AG04450 (cell line): ENCODE measurements around the gene FYTTD1. TPM values are rescaled to one million over a fixed set of nuclear protein-coding genes. Genes with fewer than 3 reads are reported as not detected.

ENCODE experiments used
- CTCF ChIA-PET: fragments of 300-600, 350-600 bp; formaldehyde crosslinking; extraction: SDS; loops from one replicate; lab custom pipeline; 2022; ENCODE audit warnings: antibody characterized with exemption, inconsistent platforms; lab: Charles Lee
- POLR2A ChIA-PET: fragments of 350-600 bp; formaldehyde crosslinking; extraction: SDS; loops from one replicate; lab custom pipeline; 2021; ENCODE audit warnings: antibody characterized with exemption, inconsistent platforms; lab: Yijun Ruan, JAX
- DNase-seq: peaks from one replicate; pipeline ENCODE4 v3.0.0-alpha.2; 2011; ENCODE audit warnings: low read depth, low spot score
- H3K27ac ChIP-seq: one replicate; pipeline ENCODE4 v1.5.1; 2012; ENCODE audit warnings: low read depth, low read length, control low read depth
- H3K27me3 ChIP-seq: one replicate; pipeline ENCODE4 v1.6.0; 2012; ENCODE audit warnings: low read length; ENCODE audit not compliant: control insufficient read depth, insufficient read depth
- H3K4me3 ChIP-seq: 2 replicates; pipeline ENCODE4 v1.5.1; 2011; ENCODE audit warnings: mild to moderate bottlenecking, low read depth, low read length, control low read depth
- H3K9me3 ChIP-seq: 2 replicates; pipeline ENCODE4 v1.5.1; 2012; ENCODE audit warnings: low read length; ENCODE audit not compliant: control insufficient read depth, insufficient read depth
- polyA plus RNA-seq: library from polyadenylated mRNA; depleted of rRNA; stranded (reverse); fragments of >200 nt; gene quantifications from 2 replicates; pipeline ENCODE4 v1.2.3, GENCODE V29; 2011
- TF ChIP-seq, protein P1 (sequence below): IDR thresholded peaks from 2 replicates; pipeline ENCODE4 v1.5.1; 2011; ENCODE audit warnings: low read depth, low read length, control low read depth, inconsistent platforms

The FYTTD1 gene
- polyA plus RNA-seq, 1 experiment, result 65.5 TPM

DNA sequence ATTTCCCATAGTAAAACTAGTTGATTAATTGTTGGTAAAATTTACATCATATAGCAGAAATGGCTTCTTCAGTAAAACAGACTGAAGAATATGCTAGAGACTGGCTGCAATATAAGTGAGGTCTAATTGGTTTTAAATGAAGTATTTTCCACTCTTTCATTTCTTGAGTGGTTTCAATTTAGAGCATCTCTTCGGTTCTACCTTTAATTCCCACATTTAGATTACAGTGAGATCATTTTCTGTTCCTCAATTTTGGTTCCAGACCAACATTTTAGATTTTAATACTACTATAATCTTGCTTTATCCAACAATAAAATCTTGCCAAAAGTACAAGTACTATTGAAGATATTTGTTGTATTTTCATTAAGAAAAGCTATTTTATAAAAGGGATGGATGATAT, 40.4 kb downstream of the FYTTD1 start:
- Histone ChIP-seq H3K9me3 (no peaks in the 10 kb centered on the region; the same call in 1 of the 2 replicates), H3K4me3 (no peak overlapping the region), H3K27ac (no peak overlapping the region), H3K27me3 (no peaks in the 10 kb centered on the region)
- ChIA-PET CTCF (interaction anchor here (1.2 kb wide), 1 partner anchor 41 kb away, joined by 3 read pairs; no protein-coding TSS in a partner anchor), POLR2A (interaction anchor here (0.7 to 2.2 kb wide), 2 partner anchors 19 to 50 kb away, joined by 4 to 9 read pairs; no protein-coding TSS in a partner anchor)
- TF ChIP-seq, protein P1, sequence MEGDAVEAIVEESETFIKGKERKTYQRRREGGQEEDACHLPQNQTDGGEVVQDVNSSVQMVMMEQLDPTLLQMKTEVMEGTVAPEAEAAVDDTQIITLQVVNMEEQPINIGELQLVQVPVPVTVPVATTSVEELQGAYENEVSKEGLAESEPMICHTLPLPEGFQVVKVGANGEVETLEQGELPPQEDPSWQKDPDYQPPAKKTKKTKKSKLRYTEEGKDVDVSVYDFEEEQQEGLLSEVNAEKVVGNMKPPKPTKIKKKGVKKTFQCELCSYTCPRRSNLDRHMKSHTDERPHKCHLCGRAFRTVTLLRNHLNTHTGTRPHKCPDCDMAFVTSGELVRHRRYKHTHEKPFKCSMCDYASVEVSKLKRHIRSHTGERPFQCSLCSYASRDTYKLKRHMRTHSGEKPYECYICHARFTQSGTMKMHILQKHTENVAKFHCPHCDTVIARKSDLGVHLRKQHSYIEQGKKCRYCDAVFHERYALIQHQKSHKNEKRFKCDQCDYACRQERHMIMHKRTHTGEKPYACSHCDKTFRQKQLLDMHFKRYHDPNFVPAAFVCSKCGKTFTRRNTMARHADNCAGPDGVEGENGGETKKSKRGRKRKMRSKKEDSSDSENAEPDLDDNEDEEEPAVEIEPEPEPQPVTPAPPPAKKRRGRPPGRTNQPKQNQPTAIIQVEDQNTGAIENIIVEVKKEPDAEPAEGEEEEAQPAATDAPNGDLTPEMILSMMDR, result no peak
- no peak for DNase-seq

- DNase-seq, result no peak
- CTCF ChIA-PET, result interaction anchor here (0.8 kb wide), 1 partner anchor 151 kb away, joined by 6 read pairs; no protein-coding TSS in a partner anchor
- POLR2A ChIA-PET, result interaction anchor here (0.6 to 2.2 kb wide), 5 partner anchors 8 to 275 kb away, joined by 3 to 9 read pairs (median 3); no protein-coding TSS in a partner anchor
- Histone ChIP-seq H3K27me3 (no peaks in the 10 kb centered on the region), H3K4me3 (peak within 1 kb of the TSS; percentile 89), H3K27ac (peak within 1 kb of the TSS; percentile 97), H3K9me3 (no peaks in the 10 kb centered on the region; the same call in 1 of the 2 replicates)
- TF ChIP-seq, protein P1, result no peak
Observed at GRCh38 chr3:197791113-197791891, 41.6 kb downstream of the FYTTD1 start, which contains the start of gene LRCH3. Gene LRCH3 (plus strand): TSS chr3:197791254. CDS start chr3:197791279, 25 bp downstream.

DNA sequence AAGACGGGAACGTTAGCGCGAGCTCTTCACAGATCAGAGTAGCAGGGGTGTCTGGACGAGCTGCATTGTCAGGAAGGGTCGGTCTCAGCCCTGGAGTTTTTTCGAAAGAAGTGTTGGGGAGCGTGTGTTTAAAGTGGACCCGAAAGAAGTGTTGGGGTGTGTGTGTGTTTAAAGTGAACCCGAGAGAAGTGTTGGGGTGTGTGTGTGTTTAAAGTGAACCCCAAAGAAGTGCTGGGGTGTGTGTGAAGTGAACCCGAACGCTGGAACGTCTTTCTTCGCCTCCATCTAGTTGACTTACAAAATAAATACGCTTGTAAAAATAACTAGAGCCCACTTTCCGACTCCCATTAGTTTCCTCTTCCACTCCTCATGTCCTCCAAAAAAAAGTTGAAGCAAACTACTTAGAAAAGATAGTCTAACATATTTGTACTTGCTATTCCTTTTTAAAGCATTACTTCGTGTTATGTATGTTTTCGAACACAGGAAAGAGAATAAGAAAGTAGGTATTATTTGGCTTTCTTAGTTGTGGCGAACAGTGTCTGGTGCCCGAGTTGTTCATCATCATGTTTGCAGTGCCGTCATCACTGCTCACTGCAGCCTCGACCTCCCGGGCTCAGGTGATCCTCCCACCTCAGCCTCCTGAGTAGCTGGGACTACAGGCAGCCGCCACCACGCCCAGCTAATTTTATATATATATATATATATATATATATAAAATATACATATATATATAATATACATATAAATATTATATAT, 42.4 kb downstream of the FYTTD1 start:
- ChIA-PET POLR2A (interaction anchor here (1.0 to 2.2 kb wide), 2 partner anchors 17 to 63 kb away, joined by 3 to 9 read pairs; no protein-coding TSS in a partner anchor), CTCF (interaction anchor here (1.1 kb wide), 1 partner anchor 11 kb away, joined by 3 read pairs; no protein-coding TSS in a partner anchor)
- no peaks in the 10 kb centered on the region; the same call in 1 of the 2 replicates for H3K9me3 ChIP-seq
- H3K4me3 ChIP-seq, result peak overlapping the region; percentile 89
- TF ChIP-seq, protein P1, result no peak
- no peak for DNase-seq
- peak overlapping the region; percentile 97 for H3K27ac ChIP-seq
- H3K27me3 ChIP-seq, result no peaks in the 10 kb centered on the region

DNA sequence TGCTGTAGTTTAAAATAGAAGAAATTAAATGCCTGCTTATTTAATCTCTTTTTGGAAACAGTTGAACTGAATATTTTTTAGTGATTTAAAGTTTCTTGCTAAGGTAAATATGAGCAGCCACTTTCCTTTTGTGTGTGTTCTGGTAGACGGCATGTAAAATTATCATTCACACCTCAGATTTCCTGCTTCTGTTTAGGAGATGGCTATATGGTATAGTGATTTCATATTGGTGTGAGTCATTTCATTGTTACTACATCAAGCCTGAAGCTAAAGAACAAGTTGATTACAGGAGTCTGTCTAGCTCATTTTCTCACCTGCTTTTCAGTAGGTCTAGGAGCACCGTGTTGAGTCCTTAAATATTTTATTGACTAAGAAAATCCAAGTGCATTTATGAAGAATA, 43.6 kb downstream of the FYTTD1 start:
- Histone ChIP-seq H3K9me3 (no peaks in the 10 kb centered on the region; the same call in 1 of the 2 replicates), H3K27me3 (no peaks in the 10 kb centered on the region), H3K4me3 (peak overlapping the region; percentile 14), H3K27ac (no peak overlapping the region)
- CTCF ChIA-PET, result interaction anchor here (1.1 kb wide), 1 partner anchor 9 kb away, joined by 3 read pairs; no protein-coding TSS in a partner anchor
- TF ChIP-seq, protein P1, result no peak
- no peak for DNase-seq
- POLR2A ChIA-PET, result no interaction called here
